ENCODE results near the gene FAM181A. TPM values are rescaled to one million over a fixed set of nuclear protein-coding genes. Genes with fewer than 3 reads are reported as not detected.
A peak's percentile ranks its signal among the peaks of the same experiment; 100 is the strongest.

FAM181A gene
- total RNA-seq, 2 experiments from 2014 or later, result not detected

GRCh38 chr14:93950948-93951634 lies 23.9 kb downstream of the FAM181A start:
- ChIA-PET CTCF (interaction anchor here (6.4 to 13.3 kb wide), 2 partner anchors 11 to 19 kb away, joined by 66 to 156 read pairs; no protein-coding TSS in a partner anchor), POLR2A (interaction anchor here (1.0 to 3.8 kb wide), 4 partner anchors 11 to 28 kb away, joined by 3 to 18 read pairs (median 6); no protein-coding TSS in a partner anchor)
- H3K27ac Mint-ChIP-seq, result peak overlapping the region; percentile 35
- H3K27me3 Mint-ChIP-seq, result no peaks in the 10 kb centered on the region
- peaks cover 68% of the 10 kb centered on the region for H3K4me1 Mint-ChIP-seq
- H3K36me3 Mint-ChIP-seq (ENCODE audit: low read depth), result peaks cover 82% of the 10 kb centered on the region
- no peaks in the 10 kb centered on the region for H3K9me3 Mint-ChIP-seq
- no peak overlapping the region for H3K4me3 Mint-ChIP-seq
- DNase-seq, result no peak

- Mint-ChIP-seq H3K4me3 (no peak overlapping the region), H3K36me3 (ENCODE audit: low read depth) (peaks cover 74% of the 10 kb centered on the region), H3K9me3 (no peaks in the 10 kb centered on the region), H3K27ac (peak overlapping the region; percentile 45), H3K27me3 (no peaks in the 10 kb centered on the region), H3K4me1 (peaks cover 72% of the 10 kb centered on the region)
- no peak for DNase-seq
- POLR2A ChIA-PET, result interaction anchor here (1.1 to 3.8 kb wide), 10 partner anchors 8 to 76 kb away, joined by 3 to 20 read pairs (median 6); no protein-coding TSS in a partner anchor
- CTCF ChIA-PET, result interaction anchor here (0.6 to 13.3 kb wide), 6 partner anchors 8 to 31 kb away, joined by 3 to 156 read pairs (median 6); no protein-coding TSS in a partner anchor
Observed at GRCh38 chr14:93951635-93952540, 24.7 kb downstream of the FAM181A start.

- peak overlapping the region; percentile 45 for H3K27ac Mint-ChIP-seq
Observed at GRCh38 chr14:93952829-93953228, 25.7 kb downstream of the FAM181A start.

GRCh38 chr14:93953263-93953662 lies 26.1 kb downstream of the FAM181A start:
- ChIA-PET CTCF (interaction anchor here (1.2 to 13.3 kb wide), 5 partner anchors 10 to 30 kb away, joined by 3 to 156 read pairs (median 8); no protein-coding TSS in a partner anchor), POLR2A (interaction anchor here (0.5 to 3.8 kb wide), 13 partner anchors 8 to 1154 kb away, joined by 3 to 20 read pairs (median 4); no protein-coding TSS in a partner anchor)
- peak overlapping the region; percentile 91 for H3K4me3 Mint-ChIP-seq
- no peaks in the 10 kb centered on the region for H3K9me3 Mint-ChIP-seq
- DNase-seq, result no peak
- H3K27ac Mint-ChIP-seq, result peak overlapping the region; percentile 99
- peaks cover 83% of the 10 kb centered on the region for H3K4me1 Mint-ChIP-seq
- no peaks in the 10 kb centered on the region for H3K27me3 Mint-ChIP-seq
- H3K36me3 Mint-ChIP-seq (ENCODE audit: low read depth), result peaks cover 74% of the 10 kb centered on the region

More at GRCh38 chr14:93952829-93953228, 25.7 kb downstream of the FAM181A start:
- no peaks in the 10 kb centered on the region for H3K27me3 Mint-ChIP-seq
- ChIA-PET POLR2A (interaction anchor here (1.1 to 3.8 kb wide), 11 partner anchors 8 to 75 kb away, joined by 3 to 20 read pairs (median 6); no protein-coding TSS in a partner anchor), CTCF (interaction anchor here (0.6 to 13.3 kb wide), 6 partner anchors 9 to 30 kb away, joined by 3 to 156 read pairs (median 6); no protein-coding TSS in a partner anchor)
- peak overlapping the region; percentile 91 for H3K4me3 Mint-ChIP-seq
- H3K9me3 Mint-ChIP-seq, result no peaks in the 10 kb centered on the region
- H3K36me3 Mint-ChIP-seq (ENCODE audit: low read depth), result peaks cover 74% of the 10 kb centered on the region
- no peak for DNase-seq
- peaks cover 79% of the 10 kb centered on the region for H3K4me1 Mint-ChIP-seq

- Mint-ChIP-seq H3K27ac (peak overlapping the region; percentile 99), H3K4me3 (peak overlapping the region; percentile 91), H3K9me3 (no peaks in the 10 kb centered on the region), H3K4me1 (peaks cover 86% of the 10 kb centered on the region), H3K27me3 (no peaks in the 10 kb centered on the region), H3K36me3 (ENCODE audit: low read depth) (peaks cover 69% of the 10 kb centered on the region)
- CTCF ChIA-PET, result interaction anchor here (2.4 to 13.3 kb wide), 3 partner anchors 9 to 17 kb away, joined by 8 to 156 read pairs (median 66); no protein-coding TSS in a partner anchor
- POLR2A ChIA-PET, result interaction anchor here (0.5 to 12.1 kb wide), 15 partner anchors 9 to 1153 kb away, joined by 3 to 616 read pairs (median 6); partner anchors contain the start of genes ASB2, DDX24 and IFI27L1
- DNase-seq, result no peak
Observed at GRCh38 chr14:93953739-93954515, 26.8 kb downstream of the FAM181A start.

- Mint-ChIP-seq H3K27me3 (no peaks in the 10 kb centered on the region), H3K4me3 (peak overlapping the region; percentile 91), H3K9me3 (no peaks in the 10 kb centered on the region), H3K4me1 (peaks cover 91% of the 10 kb centered on the region), H3K36me3 (ENCODE audit: low read depth) (peaks cover 68% of the 10 kb centered on the region), H3K27ac (peak overlapping the region; percentile 99)
- no peak for DNase-seq
- ChIA-PET CTCF (interaction anchor here (1.4 to 13.3 kb wide), 6 partner anchors 12 to 47 kb away, joined by 4 to 156 read pairs (median 8); partner anchors contain the start of gene CCDC197), POLR2A (interaction anchor here (0.6 to 12.1 kb wide), 13 partner anchors 8 to 220 kb away, joined by 3 to 616 read pairs (median 6); partner anchors contain the start of genes ASB2, CCDC197, DDX24 and IFI27L1)
Observed at GRCh38 chr14:93954516-93954830, 27.3 kb downstream of the FAM181A start.

- ChIA-PET POLR2A (interaction anchor here (0.6 to 12.1 kb wide), 15 partner anchors 8 to 220 kb away, joined by 3 to 616 read pairs (median 6); partner anchors contain the start of genes ASB2, CCDC197, DDX24 and IFI27L1), CTCF (interaction anchor here (1.1 to 13.3 kb wide), 8 partner anchors 12 to 46 kb away, joined by 3 to 156 read pairs (median 6); partner anchors contain the start of gene CCDC197)
- peaks cover 98% of the 10 kb centered on the region for H3K4me1 Mint-ChIP-seq
- H3K9me3 Mint-ChIP-seq, result no peaks in the 10 kb centered on the region
- peak overlapping the region; percentile 91 for H3K4me3 Mint-ChIP-seq
- no peaks in the 10 kb centered on the region for H3K27me3 Mint-ChIP-seq
- peaks cover 64% of the 10 kb centered on the region for H3K36me3 Mint-ChIP-seq (ENCODE audit: low read depth)
- H3K27ac Mint-ChIP-seq, result peak overlapping the region; percentile 99
- DNase-seq, result peak; percentile 78
Observed at GRCh38 chr14:93954900-93955849, 28.0 kb downstream of the FAM181A start.

- no peaks in the 10 kb centered on the region for H3K27me3 Mint-ChIP-seq
- peak overlapping the region; percentile 91 for H3K4me3 Mint-ChIP-seq
- POLR2A ChIA-PET, result interaction anchor here (1.1 to 12.1 kb wide), 13 partner anchors 9 to 219 kb away, joined by 3 to 616 read pairs (median 9); partner anchors contain the start of genes ASB2, DDX24 and IFI27L1
- DNase-seq, result no peak
- no peaks in the 10 kb centered on the region for H3K9me3 Mint-ChIP-seq
- peaks cover 58% of the 10 kb centered on the region for H3K36me3 Mint-ChIP-seq (ENCODE audit: low read depth)
- peaks cover 98% of the 10 kb centered on the region for H3K4me1 Mint-ChIP-seq
- peak overlapping the region; percentile 99 for H3K27ac Mint-ChIP-seq
- CTCF ChIA-PET, result interaction anchor here (0.6 to 13.3 kb wide), 10 partner anchors 9 to 45 kb away, joined by 3 to 156 read pairs (median 4); partner anchors contain the start of gene CCDC197
Observed at GRCh38 chr14:93955850-93956481, 28.8 kb downstream of the FAM181A start.

- peaks cover 98% of the 10 kb centered on the region for H3K4me1 Mint-ChIP-seq
- H3K27ac Mint-ChIP-seq, result peak overlapping the region; percentile 99
- POLR2A ChIA-PET, result interaction anchor here (2.3 to 12.1 kb wide), 6 partner anchors 8 to 44 kb away, joined by 10 to 616 read pairs (median 20); partner anchors contain the start of gene ASB2
- no peaks in the 10 kb centered on the region for H3K27me3 Mint-ChIP-seq
- CTCF ChIA-PET, result interaction anchor here (0.5 to 13.3 kb wide), 7 partner anchors 9 to 777 kb away, joined by 3 to 156 read pairs (median 3); no protein-coding TSS in a partner anchor
- peak overlapping the region; percentile 91 for H3K4me3 Mint-ChIP-seq
- H3K9me3 Mint-ChIP-seq, result no peaks in the 10 kb centered on the region
- peak; percentile 47 for DNase-seq
- peaks cover 59% of the 10 kb centered on the region for H3K36me3 Mint-ChIP-seq (ENCODE audit: low read depth)
Observed at GRCh38 chr14:93956514-93957332, 29.6 kb downstream of the FAM181A start.

Data from activated CD4-positive, alpha-beta memory T cell treated with anti-CD3 and anti-CD28 coated beads, Interleukin-2, amount 10 ng/mL, durations not matched to agents 7 days and 5 days (primary cell).